Panc1 (cell line): ENCODE measurements around the gene TENM3.

Experiments used
- CTCF ChIP-seq: fragments of 450-650 bp; IDR thresholded peaks from 2 replicates; pipeline ENCODE4 v1.5.1; 2017; ENCODE audit warnings: mild to moderate bottlenecking
- TCF7L2 ChIP-seq: IDR thresholded peaks from 2 replicates; pipeline ENCODE4 v1.6.1; 2011; ENCODE audit warnings: mild to moderate bottlenecking, low read depth, low read length, inconsistent platforms

GRCh38 chr4:182743815-182744214 lies 500.6 kb downstream of the TENM3 start:
- no peak for TF ChIP-seq CTCF
- no peak for TF ChIP-seq TCF7L2
